HFF-Myc (cell line): ENCODE results near the gene TXNRD1.
A peak's percentile ranks its signal among the peaks of the same experiment; 100 is the strongest.
"Not testable (repeated sequence)": the region's sequence is repeated elsewhere in the genome, so short reads cannot be mapped to it uniquely, and the experiment has no call there.

Source experiments
- DNase-seq: peaks from one replicate; pipeline ENCODE4 v3.0.0-alpha.2; 2011; ENCODE audit warnings: low read depth; ENCODE audit errors: extremely low read depth
- H3K4me3 ChIP-seq: replicated peaks from 2 replicates; pipeline ENCODE4 v1.5.1; 2011; ENCODE audit warnings: low read depth, mild to moderate bottlenecking, control low read depth, low read length
- CTCF ChIP-seq: IDR thresholded peaks from 2 replicates; pipeline ENCODE4 v1.5.1; 2012; ENCODE audit warnings: mild to moderate bottlenecking, low read depth, low read length, control low read depth; ENCODE audit errors: missing control alignments

Gene TXNRD1

GRCh38 chr12:104172570-104172947 lies 43.0 kb upstream of the TXNRD1 start:
- no peak overlapping the region for H3K4me3 ChIP-seq
- no peak for TF ChIP-seq CTCF
- DNase-seq: no peak

GRCh38 chr12:104173804-104174203 lies 41.8 kb upstream of the TXNRD1 start:
- DNase-seq: not testable (repeated sequence)

GRCh38 chr12:104175726-104176247 lies 39.8 kb upstream of the TXNRD1 start:
- no peak for TF ChIP-seq CTCF
- no peak for DNase-seq

More at GRCh38 chr12:104173804-104174203, 41.8 kb upstream of the TXNRD1 start:
- H3K4me3 ChIP-seq: not testable (repeated sequence)

GRCh38 chr12:104177336-104177662 lies 38.3 kb upstream of the TXNRD1 start:
- DNase-seq: no peak
- no peak for TF ChIP-seq CTCF
- no peak overlapping the region for H3K4me3 ChIP-seq

More at GRCh38 chr12:104175726-104176247, 39.8 kb upstream of the TXNRD1 start:
- H3K4me3 ChIP-seq: no peak overlapping the region

GRCh38 chr12:104177663-104178501 lies 37.7 kb upstream of the TXNRD1 start:
- peak; percentile 56 for TF ChIP-seq CTCF
- peak; percentile 72 for DNase-seq
- no peak overlapping the region for H3K4me3 ChIP-seq

GRCh38 chr12:104180374-104180773 lies 35.2 kb upstream of the TXNRD1 start:
- no peak for DNase-seq
- H3K4me3 ChIP-seq: no peak overlapping the region
- TF ChIP-seq CTCF: no peak

GRCh38 chr12:104181313-104181712 lies 34.3 kb upstream of the TXNRD1 start:
- no peak for TF ChIP-seq CTCF

More at GRCh38 chr12:104181313-104181712, 34.3 kb upstream of the TXNRD1 start:
- no peak for DNase-seq
- H3K4me3 ChIP-seq: no peak overlapping the region
